Lower leg skin (tissue), 4 donors: Measurements from ENCODE around the gene NUP62. TPM values are rescaled to one million over a fixed set of nuclear protein-coding genes. Genes with fewer than 3 reads are reported as not detected.

Source experiments
- DNase-seq, 2 donors: peaks; one replicate each; pipeline ENCODE4 v3.0.0-alpha.2; 2019; ENCODE audit warnings: low spot score in 2 of 2
- H3K4me3 ChIP-seq: fragments of 200-600 bp; sonication (generic); 2 replicates; pipeline ENCODE4 v1.5.1; 2017; ENCODE audit warnings: mild to moderate bottlenecking, low read depth; ENCODE audit not compliant: poor library complexity, severe bottlenecking
- POLR2A ChIP-seq, 2 donors: fragments of 450-650 bp; IDR thresholded peaks; one replicate each; pipeline ENCODE4 v1.6.1; 2016 to 2017; ENCODE audit warnings: antibody characterized with exemption in 2 of 2, mild to moderate bottlenecking in 1 of 2, moderate library complexity in 1 of 2
- WGBS, 2 donors: methylation state at CpG; one replicate each; pipeline ENCODE4 v1.1.5; 2018; 5-methylcytosine and 5-hydroxymethylcytosine counted together
- intact Hi-C: fragments of 100-400 bp; cut with DNase I; formaldehyde crosslinking; loops from one replicate; pipeline ENCODE4 v1.15.0; 2023; ENCODE audit warnings: low total_unique reads
- total RNA-seq, 4 donors: library from RNA; depleted of rRNA; stranded (reverse); fragments of >200 nt; gene quantifications; one replicate each; pipeline ENCODE4 v1.1.0, GENCODE V29; 2016
- TF ChIP-seq, protein P1 (sequence below), 3 donors: fragments of 450-650 bp; IDR thresholded peaks; one replicate each; pipeline ENCODE4 v1.5.1; 2016; ENCODE audit warnings: antibody characterized with exemption in 3 of 3, mild to moderate bottlenecking in 3 of 3, moderate library complexity in 2 of 3

NUP62 gene
- total RNA-seq, 4 donors from 2014 or later, result 36.4 to 45.5 (median 41.1) TPM

DNA sequence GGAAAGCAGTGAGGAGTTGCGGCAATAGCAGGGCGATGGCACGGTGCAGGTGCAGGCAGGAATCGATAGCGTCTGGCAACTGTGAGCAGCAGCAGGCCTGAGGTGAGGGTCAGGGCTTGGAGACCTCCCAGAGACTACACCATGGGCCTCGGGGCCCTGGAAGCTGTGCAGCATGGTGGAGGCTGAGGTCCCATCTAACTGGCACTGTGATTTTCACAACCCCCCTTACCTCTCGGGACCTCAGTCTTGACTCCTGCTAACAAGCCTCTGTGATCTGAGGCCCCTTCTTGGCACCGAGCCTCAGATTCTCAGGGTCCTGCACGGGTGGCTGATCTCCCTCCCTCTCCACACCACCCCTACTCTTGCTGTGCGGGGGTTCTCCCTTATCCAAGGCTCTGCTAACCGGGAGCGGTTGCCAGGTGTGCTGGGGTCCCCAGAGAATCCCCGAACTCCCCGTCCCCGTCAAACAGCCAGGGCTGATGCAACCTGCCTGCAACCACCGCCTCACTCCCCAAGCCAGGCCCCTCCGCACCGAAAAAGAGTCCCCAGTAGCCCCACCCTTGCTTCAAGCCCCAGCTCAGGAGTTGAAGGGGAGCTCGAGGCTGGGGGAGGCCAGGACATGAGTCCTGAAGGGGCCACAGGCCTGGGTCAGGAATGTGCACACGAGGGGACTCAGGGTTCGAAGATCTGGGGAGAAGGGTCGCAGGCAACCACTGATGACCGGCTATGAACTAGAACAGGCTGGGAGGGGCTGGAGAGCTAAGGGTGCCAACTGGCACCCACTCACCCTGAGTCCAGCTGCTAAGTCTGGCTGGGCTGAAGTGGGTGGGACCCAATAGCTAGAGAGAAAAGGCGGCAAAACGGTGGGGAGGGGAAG is 5.1 kb downstream of the NUP62 start:
- TF ChIP-seq, protein P1, sequence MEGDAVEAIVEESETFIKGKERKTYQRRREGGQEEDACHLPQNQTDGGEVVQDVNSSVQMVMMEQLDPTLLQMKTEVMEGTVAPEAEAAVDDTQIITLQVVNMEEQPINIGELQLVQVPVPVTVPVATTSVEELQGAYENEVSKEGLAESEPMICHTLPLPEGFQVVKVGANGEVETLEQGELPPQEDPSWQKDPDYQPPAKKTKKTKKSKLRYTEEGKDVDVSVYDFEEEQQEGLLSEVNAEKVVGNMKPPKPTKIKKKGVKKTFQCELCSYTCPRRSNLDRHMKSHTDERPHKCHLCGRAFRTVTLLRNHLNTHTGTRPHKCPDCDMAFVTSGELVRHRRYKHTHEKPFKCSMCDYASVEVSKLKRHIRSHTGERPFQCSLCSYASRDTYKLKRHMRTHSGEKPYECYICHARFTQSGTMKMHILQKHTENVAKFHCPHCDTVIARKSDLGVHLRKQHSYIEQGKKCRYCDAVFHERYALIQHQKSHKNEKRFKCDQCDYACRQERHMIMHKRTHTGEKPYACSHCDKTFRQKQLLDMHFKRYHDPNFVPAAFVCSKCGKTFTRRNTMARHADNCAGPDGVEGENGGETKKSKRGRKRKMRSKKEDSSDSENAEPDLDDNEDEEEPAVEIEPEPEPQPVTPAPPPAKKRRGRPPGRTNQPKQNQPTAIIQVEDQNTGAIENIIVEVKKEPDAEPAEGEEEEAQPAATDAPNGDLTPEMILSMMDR (IDR thresholded peaks at IDR 0.05), result no peak
- no peak for TF ChIP-seq POLR2A (IDR thresholded peaks at IDR 0.05)
- WGBS, 2 donors, result 79 to 82% methylated on average over 21 to 25 of the region's 25 CpGs
- intact Hi-C loops, result no loop called here
- no peak overlapping the region for H3K4me3 ChIP-seq
- DNase-seq, result no peak

DNA sequence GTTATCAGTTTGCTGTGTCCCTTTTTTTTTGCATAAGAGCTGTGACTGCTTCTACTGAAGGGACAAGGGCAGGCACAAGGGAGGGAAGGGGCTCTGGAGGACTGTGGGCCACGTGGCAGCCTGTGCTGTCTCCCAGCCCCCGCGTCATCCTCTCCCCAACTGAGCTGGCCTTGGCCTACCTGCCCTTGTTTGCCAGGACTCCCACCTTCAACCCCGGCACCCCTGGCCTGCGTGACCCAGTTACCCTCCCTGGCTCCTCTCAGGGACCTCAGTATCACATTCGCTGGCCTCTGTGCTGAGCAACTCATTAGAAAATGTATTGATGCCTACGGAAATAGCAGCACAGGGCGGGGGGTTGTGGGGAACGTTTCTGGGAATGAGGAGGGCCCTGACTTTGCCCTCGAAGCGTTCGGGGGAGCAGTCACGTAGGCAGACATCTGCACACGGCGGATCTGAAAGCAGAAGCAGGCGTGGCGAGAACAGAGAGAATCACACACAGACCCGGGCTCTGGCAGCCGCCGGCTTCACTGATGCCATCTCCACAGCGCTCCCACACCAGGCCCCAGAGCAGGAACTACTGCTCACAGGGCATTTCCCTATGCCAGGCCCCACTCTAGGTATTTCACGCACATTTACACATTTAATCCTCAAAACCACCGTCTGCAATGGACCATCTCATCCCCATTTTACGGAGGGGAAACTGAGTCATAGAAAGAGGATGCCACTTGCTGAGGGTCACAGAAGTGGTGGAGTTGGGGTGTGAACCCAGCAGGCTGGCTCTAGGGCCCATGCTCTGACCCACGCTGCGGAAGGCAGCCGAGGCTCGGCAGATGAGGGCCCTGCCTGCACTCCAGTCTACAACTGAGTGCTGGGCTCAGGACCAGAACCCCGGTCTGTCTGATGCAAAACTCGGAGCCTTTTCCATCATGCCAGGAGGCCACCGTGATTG is 6.0 kb downstream of the NUP62 start:
- intact Hi-C loops, result no loop called here
- no peak overlapping the region for H3K4me3 ChIP-seq
- DNase-seq, result no peak
- no peak for TF ChIP-seq POLR2A (IDR thresholded peaks at IDR 0.05)
- TF ChIP-seq, protein P1 (IDR thresholded peaks at IDR 0.05), result no peak
- 79 to 82% methylated on average over 31 of the region's 31 CpGs for WGBS, 2 donors

DNA sequence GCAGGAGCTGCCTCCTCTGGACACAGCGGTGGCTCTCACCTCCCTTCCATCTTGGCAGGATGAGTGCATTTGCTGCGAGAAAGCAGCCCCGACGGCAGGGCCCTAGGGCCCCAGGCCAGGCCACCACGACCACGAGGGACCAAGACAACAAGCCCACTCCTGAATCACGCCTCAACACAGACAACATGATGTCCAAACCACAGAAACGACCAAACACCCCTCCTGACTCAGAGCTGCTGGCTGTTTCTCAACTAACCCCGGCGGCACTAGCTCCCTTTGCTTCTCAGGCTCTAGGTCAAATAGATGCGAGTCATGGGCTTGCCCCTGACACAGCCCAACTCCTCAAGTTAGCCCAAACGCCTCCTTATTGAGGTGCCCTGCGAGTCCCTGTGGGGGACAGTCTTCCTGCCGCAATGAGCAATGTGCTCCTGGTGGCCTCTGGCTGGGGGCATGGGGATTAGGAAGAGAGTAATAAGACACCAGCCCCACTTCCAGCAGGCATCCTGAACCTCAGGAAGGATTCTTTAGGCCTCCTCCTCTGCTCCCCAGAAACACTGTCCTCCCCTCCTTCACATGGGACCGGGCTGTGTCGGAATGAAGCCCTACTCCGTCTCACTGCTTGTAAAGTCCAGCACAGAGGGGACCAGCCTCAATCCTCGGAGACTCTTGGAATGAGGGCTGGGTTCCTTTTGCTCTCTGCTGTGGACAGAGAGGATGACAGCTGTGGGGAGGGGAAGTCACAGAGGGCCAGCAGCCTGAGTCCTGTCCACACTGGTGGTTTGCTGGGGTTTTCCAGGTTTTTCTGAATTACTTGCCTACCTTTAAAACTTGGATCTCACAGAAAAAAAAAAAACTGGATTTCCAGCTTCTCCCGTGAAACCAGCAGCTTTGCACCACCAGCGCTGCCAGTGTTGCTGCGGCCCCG is 7.2 kb downstream of the NUP62 start:
- intact Hi-C loops, result no loop called here
- no peak for DNase-seq
- no peak overlapping the region for H3K4me3 ChIP-seq
- WGBS, 2 donors, result 83 to 85% methylated on average over 21 to 22 of the region's 22 CpGs
- TF ChIP-seq, protein P1 (IDR thresholded peaks at IDR 0.05), result no peak
- TF ChIP-seq POLR2A (IDR thresholded peaks at IDR 0.05), result no peak

DNA sequence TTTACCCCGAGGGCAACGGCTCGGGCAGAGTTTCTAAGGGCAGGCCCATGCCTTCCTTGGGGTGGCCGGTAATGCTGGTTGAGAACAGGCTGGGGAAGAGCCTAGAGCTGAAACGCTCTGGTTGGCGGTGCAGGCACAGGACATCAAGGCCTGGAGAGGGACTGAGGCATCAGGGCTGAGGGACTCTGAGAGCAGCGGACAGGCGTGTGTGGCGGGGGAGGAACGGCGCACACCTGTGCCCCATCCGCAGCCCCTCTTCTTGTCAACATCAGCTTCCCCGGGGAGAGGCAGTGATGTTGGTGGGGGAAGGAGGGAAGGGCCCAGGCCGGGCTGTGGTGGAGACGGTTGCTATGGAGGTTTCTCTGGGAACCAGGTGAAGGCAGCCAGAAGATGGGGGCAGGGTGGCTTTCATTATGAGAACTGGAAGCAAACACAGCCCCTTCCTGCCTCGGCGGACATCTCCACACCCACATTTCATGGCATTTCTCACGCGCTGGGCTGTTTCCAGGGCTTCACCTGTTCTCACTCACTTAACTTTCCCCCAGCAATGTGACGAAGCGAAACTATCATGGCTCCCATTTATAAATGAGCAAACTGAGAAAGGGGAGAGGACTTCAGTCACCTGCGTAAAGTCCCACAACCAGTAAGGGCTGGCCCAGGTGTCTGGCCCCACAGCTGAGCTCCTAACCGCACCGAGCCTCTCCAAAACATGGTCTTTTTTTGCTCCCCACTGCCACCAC is 8.5 kb downstream of the NUP62 start:
- no peak for DNase-seq

More for the DNA sequence above, 8.5 kb downstream of the NUP62 start:
- intact Hi-C loops, result no loop called here
- TF ChIP-seq POLR2A (IDR thresholded peaks at IDR 0.05), result no peak
- TF ChIP-seq, protein P1 (IDR thresholded peaks at IDR 0.05), result no peak
- H3K4me3 ChIP-seq, result no peak overlapping the region
- WGBS, 2 donors, result 93 to 94% methylated on average over 24 of the region's 24 CpGs
